Measurements from ENCODE around the gene FBXO24. TPM values are rescaled to one million over a fixed set of nuclear protein-coding genes. Genes with fewer than 3 reads are reported as not detected.

FBXO24 gene
- total and polyA plus RNA-seq, 2 of the 8 experiments (the other 6 are each of a cell fraction or from before 2014, with no cell fraction given): 0.35 to 0.57 TPM

GRCh38 chr7:100559127-100559526 is 27.0 kb upstream of the FBXO24 start (continued):
- TF ChIP-seq CHD7 (IDR thresholded peaks at IDR 0.05; ENCODE audit: insufficient replicate concordance, low read length) (no peak), SP1 (IDR thresholded peaks at IDR 0.05; ENCODE audit: low read depth, low read length) (no peak), KDM4A (IDR thresholded peaks at IDR 0.05; ENCODE audit: low read depth, low read length, severe bottlenecking) (no peak), RXRA (IDR thresholded peaks at IDR 0.05; ENCODE audit: insufficient read depth, low read depth, low read length) (no peak), HDAC6 (IDR thresholded peaks at IDR 0.05; ENCODE audit: low read depth, low read length) (no peak), FOSL1 (IDR thresholded peaks at IDR 0.05; ENCODE audit: insufficient read depth, low read depth, low read length) (no peak), SRF (IDR thresholded peaks at IDR 0.05; ENCODE audit: low read depth, low read length) (no peak), CREB1 (IDR thresholded peaks at IDR 0.05) (no peak), GABPA (IDR thresholded peaks at IDR 0.05; ENCODE audit: borderline replicate concordance, insufficient read depth, low read length) (no peak), MAX (IDR thresholded peaks at IDR 0.05) (no peak)

Measured in H1 (cell line).